GM12878 (cell line): ENCODE data around the gene SRPK2. TPM values are rescaled to one million over a fixed set of nuclear protein-coding genes. Genes with fewer than 3 reads are reported as not detected.

Source experiments
- ATAC-seq: fragments of 200-7000 bp; cut with Tn5 transposase; 3 replicates; pipeline ENCODE4 v1.9.1; 2020; ENCODE audit warnings: mild to moderate bottlenecking, moderate library complexity
- BruUV-seq: library from RNA; stranded (reverse); fragments of 400-500 nt; replicated peaks from 2 replicates; lab custom pipeline; 2021; lab: Mats Ljungman, UMichigan
- CTCF ChIA-PET: fragments of 300-600 bp; sonication (Branson Sonifier 250); formaldehyde crosslinking; extraction: SDS; loops from one replicate; lab custom pipeline; 2021; ENCODE audit warnings: inconsistent platforms; lab: Yijun Ruan, JAX
- POLR2A ChIA-PET: fragments of 350-600 bp; formaldehyde crosslinking; extraction: SDS; loops from one replicate; lab custom pipeline; 2021; ENCODE audit warnings: inconsistent platforms; lab: Charles Lee
- RAD21 ChIA-PET: fragments of 300-600 bp; sonication (Branson Sonifier 250); formaldehyde crosslinking; loops from one replicate; lab custom pipeline; 2023; ENCODE audit warnings: antibody characterized with exemption; ENCODE audit not compliant: unreplicated experiment; lab: Charles Lee
- SMC1A ChIA-PET: fragments of 300-600 bp; sonication (Branson Sonifier 250); formaldehyde crosslinking; loops from one replicate; lab custom pipeline; 2023; ENCODE audit not compliant: unreplicated experiment, uncharacterized antibody; lab: Charles Lee
- DNase-seq: peaks from one replicate; pipeline ENCODE4 v3.0.0-alpha.2; 2011; ENCODE audit warnings: low read depth, low spot score
- FAIRE-seq: peaks from 3 replicates; lab custom pipeline; 2011; peaks lifted over from hg19 to GRCh38; lab: Jason Lieb, UNC
- H2AFZ ChIP-seq: 2 replicates; pipeline ENCODE4 v1.6.0; 2011; ENCODE audit warnings: low read depth, low read length, control low read depth; ENCODE audit not compliant: control insufficient read depth
- H3K27ac ChIP-seq: 2 replicates; pipeline ENCODE4 v1.5.1; 2011; ENCODE audit warnings: control low read depth; ENCODE audit not compliant: control insufficient read depth, insufficient read depth
- H3K27me3 ChIP-seq, 2 experiments: replicated peaks in 1 of 2; 2 replicates each; pipeline versions ENCODE4 v1.6.0 to v1.6.1; 2011; ENCODE audit warnings: low read length in 1 of 2; ENCODE audit not compliant: control insufficient read depth in 2 of 2, insufficient read depth in 2 of 2
- H3K36me3 ChIP-seq, 2 experiments: 2 replicates each; pipeline ENCODE4 v1.5.1; 2011; ENCODE audit warnings: low read length in 1 of 2; ENCODE audit not compliant: control insufficient read depth in 2 of 2, insufficient read depth in 2 of 2
- H3K4me1 ChIP-seq: 2 replicates; pipeline ENCODE4 v1.6.1; 2011; ENCODE audit warnings: mild to moderate bottlenecking, low read length, moderate library complexity, mixed read lengths; ENCODE audit not compliant: control insufficient read depth, insufficient read depth
- H3K4me2 ChIP-seq: 2 replicates; pipeline ENCODE4 v1.6.0; 2011; ENCODE audit warnings: control low read depth; ENCODE audit not compliant: control insufficient read depth, insufficient read depth
- H3K4me3 ChIP-seq: fragments of 200-600 bp; sonication (generic); 2 replicates; pipeline ENCODE4 v1.5.1; 2016
- H3K79me2 ChIP-seq: 2 replicates; pipeline ENCODE4 v1.6.0; 2011; ENCODE audit warnings: low read length; ENCODE audit not compliant: control insufficient read depth, insufficient read depth
- H3K9ac ChIP-seq: 2 replicates; pipeline ENCODE4 v1.8.0; 2011; ENCODE audit warnings: low read length, control low read depth, mixed read lengths; ENCODE audit not compliant: control insufficient read depth, insufficient read depth
- H3K9me3 ChIP-seq: replicated peaks from 3 replicates; pipeline ENCODE4 v1.5.1; 2011; ENCODE audit warnings: mild to moderate bottlenecking, low read length; ENCODE audit not compliant: control insufficient read depth, insufficient read depth
- H4K20me1 ChIP-seq: 2 replicates; pipeline ENCODE4 v1.6.0; 2011; ENCODE audit not compliant: control insufficient read depth, insufficient read depth
- CBX3 ChIP-seq: fragments of 200-600 bp; sonication (generic); IDR thresholded peaks from 2 replicates; pipeline ENCODE4 v1.6.1; 2016; ENCODE audit warnings: low read depth, borderline replicate concordance
- CEBPB ChIP-seq, 2 experiments: fragments of 150-350 bp in 1 of 2; IDR thresholded peaks; 2 replicates each; pipeline ENCODE4 v1.6.1; 2012 to 2014; ENCODE audit warnings: low read depth in 2 of 2, low read length in 2 of 2, borderline replicate concordance in 1 of 2, inconsistent platforms in 1 of 2
- CREB1 ChIP-seq: IDR thresholded peaks from 2 replicates; pipeline ENCODE4 v1.6.1; 2012; ENCODE audit warnings: low read depth, mild to moderate bottlenecking, inconsistent platforms
- DPF2 ChIP-seq: fragments of 450-650 bp; IDR thresholded peaks from 2 replicates; pipeline ENCODE4 v1.6.1; 2017; ENCODE audit warnings: mild to moderate bottlenecking
- ESRRA ChIP-seq: IDR thresholded peaks from 2 replicates; pipeline ENCODE4 v1.6.1; 2012; ENCODE audit warnings: mild to moderate bottlenecking, low read length, improper control_type of control experiment
- FOXM1 ChIP-seq: IDR thresholded peaks from 2 replicates; pipeline ENCODE4 v1.6.1; 2012; ENCODE audit warnings: low read depth, mild to moderate bottlenecking, inconsistent platforms, low read length, moderate library complexity
- GATAD2B ChIP-seq: fragments of 450-650 bp; conservative IDR thresholded peaks from 2 replicates; pipeline ENCODE4 v1.6.1; 2017; ENCODE audit warnings: low read depth, mild to moderate bottlenecking, moderate library complexity
- HDAC2 ChIP-seq: fragments of 200-600 bp; sonication (generic); IDR thresholded peaks from 2 replicates; pipeline ENCODE4 v1.6.1; 2017
- IKZF1 ChIP-seq: fragments of 450-650 bp; conservative IDR thresholded peaks from 2 replicates; pipeline ENCODE4 v1.6.1; 2017; ENCODE audit warnings: antibody characterized with exemption, mild to moderate bottlenecking
- IKZF2 ChIP-seq, 2 experiments: fragments of 450-650 bp; IDR thresholded peaks; 2 replicates each; pipeline ENCODE4 v1.6.1; 2017; ENCODE audit warnings: mild to moderate bottlenecking in 2 of 2, moderate library complexity in 2 of 2
- LARP7 ChIP-seq: fragments of 450-650 bp; IDR thresholded peaks from 2 replicates; pipeline ENCODE4 v1.6.1; 2017; ENCODE audit warnings: mild to moderate bottlenecking
- MYC ChIP-seq: IDR thresholded peaks from 2 replicates; pipeline ENCODE4 v1.6.1; 2011; ENCODE audit warnings: mild to moderate bottlenecking, low read length, moderate library complexity, inconsistent platforms; ENCODE audit not compliant: insufficient read depth, insufficient replicate concordance, insufficient read length, severe bottlenecking
- NFYB ChIP-seq: IDR thresholded peaks from 2 replicates; pipeline ENCODE4 v1.6.1; 2011; ENCODE audit warnings: low read depth, mild to moderate bottlenecking, low read length, improper control_type of control experiment, moderate library complexity; ENCODE audit not compliant: insufficient read depth
- NR2C1 ChIP-seq: fragments of 450-650 bp; IDR thresholded peaks from 2 replicates; pipeline ENCODE4 v1.6.1; 2017; ENCODE audit warnings: antibody characterized with exemption, mild to moderate bottlenecking, moderate library complexity
- SMARCA5 ChIP-seq: fragments of 450-650 bp; IDR thresholded peaks from 2 replicates; pipeline ENCODE4 v1.6.1; 2017; ENCODE audit warnings: mild to moderate bottlenecking
- TCF7 ChIP-seq: IDR thresholded peaks from 2 replicates; pipeline ENCODE4 v1.6.1; 2014; ENCODE audit warnings: antibody characterized with exemption, borderline replicate concordance
- ZNF274 ChIP-seq: IDR thresholded peaks from one replicate; pipeline ENCODE4 v1.8.0; 2011; ENCODE audit not compliant: insufficient read length, insufficient read depth
- WGBS: methylation state at CpG from one replicate; pipeline ENCODE4 v1.1.6; 2016; ENCODE audit warnings: low lambda C conversion rate; ENCODE audit not compliant: insufficient replicate concordance, insufficient coverage; ENCODE audit errors: missing lambda C conversion rate; 5-methylcytosine and 5-hydroxymethylcytosine counted together
- in situ Hi-C: fragments of 300-500 bp; cut with MboI; formaldehyde crosslinking; loops from 9 replicates; pipeline ENCODE4 v1.14.3; 2018; ENCODE audit warnings: mixed read lengths
- intact Hi-C: fragments of 100-400 bp; cut with micrococcal nuclease; formaldehyde crosslinking; loops from one replicate; pipeline ENCODE4 v1.14.2; 2022; ENCODE audit not compliant: unreplicated experiment
- polyA plus RNA-seq, 11 experiments: library from polyadenylated mRNA; depleted of rRNA in 4 of 11; unstranded in 6 of 11; stranded (reverse) in 5 of 11; fragments of >200 nt; fragmentation: Nextera tagmentation in 4 of 11; fragmentation: Illumina TruSeq in 1 of 11; extraction: Ambion mirVana in 4 of 11; extraction: Trizol in 1 of 11; gene quantifications; 1 replicate in 1 of 11; 2 replicates in 10 of 11; pipeline versions ENCODE4 v1.2.1 to v1.2.3, GENCODE V29; 2011 to 2016; ENCODE audit warnings: inconsistent platforms in 2 of 11, missing spikeins in 2 of 11, low read depth in 1 of 11
- total RNA-seq, 4 experiments: library from RNA; depleted of rRNA in 3 of 4; stranded (reverse); fragments of >200 nt in 3 of 4; fragmentation: Illumina TruSeq in 1 of 4; extraction: Trizol in 1 of 4; gene quantifications; 2 replicates each; pipeline versions ENCODE4 v1.2.1 to v1.2.3, GENCODE V29; 2013 to 2021
- TF ChIP-seq, protein P1 (sequence below): fragments of 450-650 bp; conservative IDR thresholded peaks from 2 replicates; pipeline ENCODE4 v1.6.1; 2017; ENCODE audit warnings: mild to moderate bottlenecking, moderate library complexity
- TF ChIP-seq, protein P2 (sequence below): fragments of 150-350 bp; IDR thresholded peaks from 2 replicates; pipeline ENCODE4 v1.6.1; 2016; ENCODE audit warnings: low read depth, low read length

The SRPK2 gene
- total and polyA plus RNA-seq, 10 of the 15 experiments (the other 5 are each of a cell fraction or from before 2014, with no cell fraction given), result 13.2 to 32.8 (median 24.5) TPM

DNA sequence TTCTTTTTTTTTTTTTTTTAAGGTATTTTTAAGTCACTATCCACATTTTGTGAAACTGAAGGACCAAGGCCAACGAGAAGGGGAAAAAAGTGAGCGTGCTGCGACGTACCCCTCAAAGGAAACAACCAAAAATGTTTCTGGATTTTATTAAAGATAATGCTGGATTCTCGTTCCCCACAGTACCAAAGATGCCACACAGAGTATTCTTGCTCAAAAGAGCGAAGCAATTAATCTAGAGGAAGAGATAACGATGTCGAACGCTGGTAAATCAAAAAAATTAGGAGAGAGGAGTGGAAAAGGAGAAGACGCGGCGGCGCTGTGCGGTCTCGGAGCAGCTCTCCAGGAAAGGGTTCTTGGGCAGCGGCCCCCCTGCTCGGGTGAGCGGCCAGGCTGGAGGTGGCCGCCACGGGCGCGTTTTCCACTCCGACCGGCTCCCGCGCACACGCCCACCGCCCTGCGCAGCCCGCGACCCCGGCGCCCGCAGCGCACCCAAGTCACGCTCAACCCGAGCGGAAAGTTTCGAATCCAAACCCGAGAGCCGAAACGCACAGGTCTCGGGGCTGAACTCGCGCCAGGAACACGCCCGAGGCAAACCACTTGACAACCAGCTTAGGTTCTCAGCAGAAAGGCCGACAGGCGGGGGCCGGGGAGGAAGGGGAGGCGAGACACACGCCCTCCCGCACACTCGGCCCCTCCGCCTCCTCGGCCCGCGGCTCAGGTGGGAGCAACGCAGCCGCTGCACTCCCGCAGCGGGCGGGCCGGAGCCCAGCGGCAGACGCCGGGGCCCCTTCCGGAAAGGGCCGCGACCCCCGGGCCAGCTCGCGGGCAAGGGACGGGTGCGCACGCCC, 989 bp downstream of the SRPK2 start:
- intact Hi-C loops (loop anchor here (5.0 kb wide), 1 partner anchor 35 kb away; no protein-coding TSS in a partner anchor), in situ Hi-C loops (no loop called here)
- Histone ChIP-seq H3K9me3 (no peaks in the 10 kb centered on the region), H3K4me1 (0 out of 2 replicates have a peak, but pooled peaks cover 3% of the 10 kb centered on the region), H3K4me2 (peak overlapping the region; percentile 86), H3K9ac (peak overlapping the region; percentile 75), H3K79me2 (peaks cover 16% of the 10 kb centered on the region), H2AFZ (peak overlapping the region; percentile 78), H3K27ac (peak overlapping the region; percentile 25; the same call in 1 of the 2 replicates), H4K20me1 (no peaks in the 10 kb centered on the region), H3K4me3 (peak overlapping the region; percentile 94), H3K27me3 (no peaks in the 10 kb centered on the region), H3K36me3 (no peaks in the 10 kb centered on the region; a peak in 1 of 4 replicates)
- FAIRE-seq, result no peak
- ChIA-PET CTCF (interaction anchor here (1.3 to 1.6 kb wide), 4 partner anchors 10 to 235 kb away, joined by 3 to 4 read pairs (median 3); no protein-coding TSS in a partner anchor), SMC1A (interaction anchor here (0.7 to 1.6 kb wide), 6 partner anchors 10 to 165 kb away, joined by 3 to 5 read pairs (median 4); no protein-coding TSS in a partner anchor), POLR2A (interaction anchor here (0.6 to 2.2 kb wide), 5 partner anchors 11 to 441 kb away, joined by 3 to 7 read pairs (median 3); no protein-coding TSS in a partner anchor), RAD21 (interaction anchor here (0.8 to 2.8 kb wide), 2 partner anchors 12 to 36 kb away, joined by 7 to 12 read pairs; no protein-coding TSS in a partner anchor)
- ATAC-seq, result peak; percentile 76
- DNase-seq, result no peak
- WGBS, result 5% methylated on average over 66 of the region's 76 CpGs
- no TSS peak for BruUV-seq
- TF ChIP-seq CREB1, result no peak
- no peak for TF ChIP-seq ESRRA
- peak; percentile 55; the same call in 1 of the 2 replicates for TF ChIP-seq SMARCA5
- no peak for TF ChIP-seq MYC
- peak; percentile 35 for TF ChIP-seq LARP7
- TF ChIP-seq FOXM1, result no peak
- TF ChIP-seq NFYB, result no peak
- TF ChIP-seq IKZF1, result peak; percentile 57
- TF ChIP-seq NR2C1, result no peak
- TF ChIP-seq HDAC2, result no peak
- TF ChIP-seq, protein P1, sequence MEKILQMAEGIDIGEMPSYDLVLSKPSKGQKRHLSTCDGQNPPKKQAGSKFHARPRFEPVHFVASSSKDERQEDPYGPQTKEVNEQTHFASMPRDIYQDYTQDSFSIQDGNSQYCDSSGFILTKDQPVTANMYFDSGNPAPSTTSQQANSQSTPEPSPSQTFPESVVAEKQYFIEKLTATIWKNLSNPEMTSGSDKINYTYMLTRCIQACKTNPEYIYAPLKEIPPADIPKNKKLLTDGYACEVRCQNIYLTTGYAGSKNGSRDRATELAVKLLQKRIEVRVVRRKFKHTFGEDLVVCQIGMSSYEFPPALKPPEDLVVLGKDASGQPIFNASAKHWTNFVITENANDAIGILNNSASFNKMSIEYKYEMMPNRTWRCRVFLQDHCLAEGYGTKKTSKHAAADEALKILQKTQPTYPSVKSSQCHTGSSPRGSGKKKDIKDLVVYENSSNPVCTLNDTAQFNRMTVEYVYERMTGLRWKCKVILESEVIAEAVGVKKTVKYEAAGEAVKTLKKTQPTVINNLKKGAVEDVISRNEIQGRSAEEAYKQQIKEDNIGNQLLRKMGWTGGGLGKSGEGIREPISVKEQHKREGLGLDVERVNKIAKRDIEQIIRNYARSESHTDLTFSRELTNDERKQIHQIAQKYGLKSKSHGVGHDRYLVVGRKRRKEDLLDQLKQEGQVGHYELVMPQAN, result peak; percentile 60; the same call in 1 of the 2 replicates
- no peak for TF ChIP-seq CEBPB (IDR thresholded peaks at IDR 0.05; ENCODE audit: borderline replicate concordance in 1 of 2, low read depth in 2 of 2, low read length in 2 of 2)
- TF ChIP-seq CBX3, result no peak
- TF ChIP-seq DPF2, result 0 out of 2 replicates have a peak, but pooled peaks have one; percentile 29
- TF ChIP-seq ZNF274, result no peak
- TF ChIP-seq, protein P2, sequence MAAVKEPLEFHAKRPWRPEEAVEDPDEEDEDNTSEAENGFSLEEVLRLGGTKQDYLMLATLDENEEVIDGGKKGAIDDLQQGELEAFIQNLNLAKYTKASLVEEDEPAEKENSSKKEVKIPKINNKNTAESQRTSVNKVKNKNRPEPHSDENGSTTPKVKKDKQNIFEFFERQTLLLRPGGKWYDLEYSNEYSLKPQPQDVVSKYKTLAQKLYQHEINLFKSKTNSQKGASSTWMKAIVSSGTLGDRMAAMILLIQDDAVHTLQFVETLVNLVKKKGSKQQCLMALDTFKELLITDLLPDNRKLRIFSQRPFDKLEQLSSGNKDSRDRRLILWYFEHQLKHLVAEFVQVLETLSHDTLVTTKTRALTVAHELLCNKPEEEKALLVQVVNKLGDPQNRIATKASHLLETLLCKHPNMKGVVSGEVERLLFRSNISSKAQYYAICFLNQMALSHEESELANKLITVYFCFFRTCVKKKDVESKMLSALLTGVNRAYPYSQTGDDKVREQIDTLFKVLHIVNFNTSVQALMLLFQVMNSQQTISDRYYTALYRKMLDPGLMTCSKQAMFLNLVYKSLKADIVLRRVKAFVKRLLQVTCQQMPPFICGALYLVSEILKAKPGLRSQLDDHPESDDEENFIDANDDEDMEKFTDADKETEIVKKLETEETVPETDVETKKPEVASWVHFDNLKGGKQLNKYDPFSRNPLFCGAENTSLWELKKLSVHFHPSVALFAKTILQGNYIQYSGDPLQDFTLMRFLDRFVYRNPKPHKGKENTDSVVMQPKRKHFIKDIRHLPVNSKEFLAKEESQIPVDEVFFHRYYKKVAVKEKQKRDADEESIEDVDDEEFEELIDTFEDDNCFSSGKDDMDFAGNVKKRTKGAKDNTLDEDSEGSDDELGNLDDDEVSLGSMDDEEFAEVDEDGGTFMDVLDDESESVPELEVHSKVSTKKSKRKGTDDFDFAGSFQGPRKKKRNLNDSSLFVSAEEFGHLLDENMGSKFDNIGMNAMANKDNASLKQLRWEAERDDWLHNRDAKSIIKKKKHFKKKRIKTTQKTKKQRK, result no peak
- no peak for TF ChIP-seq TCF7
- peak; percentile 76 for TF ChIP-seq GATAD2B
- TF ChIP-seq IKZF2 (IDR thresholded peaks at IDR 0.05), result 0 out of 4 replicates have a peak, but pooled peaks of 1 of the 2 experiments have one; percentile 7
